ENCODE results near the gene MORN1.

MORN1 gene

GRCh38 chr1:2404142-2404889, 13.0 kb upstream of the MORN1 start:
- no peak for DNase-seq

GRCh38 chr1:2403273-2403672, 11.9 kb upstream of the MORN1 start:
- DNase-seq = no peak

GRCh38 chr1:2402420-2402819, 11.1 kb upstream of the MORN1 start:
- no peak for DNase-seq

- no peak for DNase-seq
Measured at GRCh38 chr1:2400950-2401649, 9.7 kb upstream of the MORN1 start.

GRCh38 chr1:2400576-2400909, 9.2 kb upstream of the MORN1 start:
- DNase-seq = no peak

- no peak for DNase-seq
Measured at GRCh38 chr1:2399890-2400575, 8.7 kb upstream of the MORN1 start.

- no peak for DNase-seq
Measured at GRCh38 chr1:2398871-2399270, 7.5 kb upstream of the MORN1 start.

GRCh38 chr1:2397007-2397679, 5.8 kb upstream of the MORN1 start:
- no peak for DNase-seq

- no peak for DNase-seq
Measured at GRCh38 chr1:2396476-2396875, 5.1 kb upstream of the MORN1 start.

GRCh38 chr1:2396059-2396458, 4.7 kb upstream of the MORN1 start:
- DNase-seq = no peak

- DNase-seq = no peak
Measured at GRCh38 chr1:2395245-2395644, 3.9 kb upstream of the MORN1 start.

GRCh38 chr1:2394761-2395160, 3.4 kb upstream of the MORN1 start:
- DNase-seq = no peak

GRCh38 chr1:2394220-2394619, 2.9 kb upstream of the MORN1 start:
- no peak for DNase-seq

- no peak for DNase-seq
Measured at GRCh38 chr1:2393471-2393877, 2.1 kb upstream of the MORN1 start.

- no peak for DNase-seq
Measured at GRCh38 chr1:2392686-2393085, 1.3 kb upstream of the MORN1 start.

GRCh38 chr1:2391931-2392509, 666 bp upstream of the MORN1 start:
- DNase-seq = no peak

- no peak for DNase-seq
Measured at GRCh38 chr1:2389644-2390043, 1.7 kb downstream of the MORN1 start.

- no peak for DNase-seq
Measured at GRCh38 chr1:2388004-2388913, 3.1 kb downstream of the MORN1 start.

- no peak for DNase-seq
Measured at GRCh38 chr1:2386636-2387611, 4.4 kb downstream of the MORN1 start.

GRCh38 chr1:2385606-2386280, 5.6 kb downstream of the MORN1 start:
- no peak for DNase-seq
